IMR-90 (cell line): ENCODE data around the gene ATP12A. TPM values are rescaled to one million over a fixed set of nuclear protein-coding genes. Genes with fewer than 3 reads are reported as not detected.

Experiments
- ATAC-seq: fragments of 200-7000 bp; cut with Tn5 transposase; 2 replicates; pipeline ENCODE4 v1.9.1; 2020; ENCODE audit warnings: low read depth, mild to moderate bottlenecking, moderate library complexity
- BruUV-seq: library from RNA; stranded (reverse); fragments of 400-500 nt; replicated peaks from 2 replicates; lab custom pipeline; 2021; lab: Mats Ljungman, UMichigan
- CTCF ChIA-PET: fragments of 300-600 bp; formaldehyde crosslinking; extraction: SDS; loops from one replicate; lab custom pipeline; 2021; ENCODE audit warnings: antibody characterized with exemption; lab: Yijun Ruan, JAX
- POLR2A ChIA-PET: fragments of 300-600 bp; sonication (Branson Sonifier 250); formaldehyde crosslinking; loops from one replicate; lab custom pipeline; 2022; ENCODE audit warnings: antibody characterized with exemption; ENCODE audit not compliant: unreplicated experiment; lab: Charles Lee
- DNase-seq: peaks from one replicate; pipeline ENCODE4 v3.0.0; 2013
- H2AFZ ChIP-seq: replicated peaks from 2 replicates; pipeline ENCODE3; 2013; ENCODE audit warnings: low read length, mild to moderate bottlenecking; ENCODE audit not compliant: poor library complexity
- H2AK5ac ChIP-seq: 2 replicates; pipeline ENCODE4 v1.6.1; 2013; ENCODE audit warnings: low read depth, low read length, inconsistent platforms
- H2AK9ac ChIP-seq: replicated peaks from 2 replicates; pipeline ENCODE3; 2013; ENCODE audit warnings: mild to moderate bottlenecking, low read depth, low read length, moderate library complexity; ENCODE audit not compliant: poor library complexity
- H2BK120ac ChIP-seq: 2 replicates; pipeline ENCODE4 v1.6.1; 2013; ENCODE audit warnings: low read depth, low read length, inconsistent platforms
- H2BK15ac ChIP-seq: 3 replicates; pipeline ENCODE4 v1.6.1; 2013; ENCODE audit warnings: low read depth, low read length, inconsistent platforms
- H2BK20ac ChIP-seq: 2 replicates; pipeline ENCODE4 v1.6.1; 2013; ENCODE audit warnings: low read depth, mild to moderate bottlenecking, inconsistent platforms, low read length, moderate library complexity
- H2BK5ac ChIP-seq: 2 replicates; pipeline ENCODE4 v1.6.1; 2013; ENCODE audit warnings: mild to moderate bottlenecking, low read depth, low read length, inconsistent platforms; ENCODE audit not compliant: poor library complexity, severe bottlenecking
- H3K14ac ChIP-seq: replicated peaks from 2 replicates; pipeline ENCODE4 v1.6.1; 2013; ENCODE audit warnings: low read depth, low read length, inconsistent platforms
- H3K18ac ChIP-seq: 2 replicates; pipeline ENCODE4 v1.6.1; 2013; ENCODE audit warnings: low read depth, low read length, control low read depth
- H3K23ac ChIP-seq: 2 replicates; pipeline ENCODE4 v1.6.1; 2013; ENCODE audit warnings: low read depth, low read length, inconsistent platforms
- H3K27ac ChIP-seq: 2 replicates; pipeline ENCODE4 v1.5.1; 2013; ENCODE audit warnings: mild to moderate bottlenecking, control low read depth, low read length; ENCODE audit not compliant: insufficient read depth
- H3K27me3 ChIP-seq: 2 replicates; pipeline ENCODE4 v1.6.1; 2013; ENCODE audit warnings: low read length; ENCODE audit not compliant: control insufficient read depth, insufficient read depth
- H3K36me3 ChIP-seq: 2 replicates; pipeline ENCODE4 v1.6.1; 2013; ENCODE audit warnings: low read length, mixed read lengths; ENCODE audit not compliant: control insufficient read depth, insufficient read depth
- H3K4ac ChIP-seq: 2 replicates; pipeline ENCODE4 v1.6.1; 2013; ENCODE audit warnings: low read depth, low read length, inconsistent platforms
- H3K4me1 ChIP-seq: 2 replicates; pipeline ENCODE4 v1.6.1; 2013; ENCODE audit warnings: low read length, mixed read lengths; ENCODE audit not compliant: control insufficient read depth, insufficient read depth
- H3K4me2 ChIP-seq: 2 replicates; pipeline ENCODE4 v1.6.1; 2013; ENCODE audit warnings: low read depth, mild to moderate bottlenecking, control low read depth, low read length, moderate library complexity
- H3K4me3 ChIP-seq: 2 replicates; pipeline ENCODE4 v1.5.1; 2013; ENCODE audit warnings: low read depth, mild to moderate bottlenecking, control low read depth, low read length, moderate library complexity; ENCODE audit not compliant: insufficient read depth
- H3K56ac ChIP-seq: 2 replicates; pipeline ENCODE4 v1.6.1; 2013; ENCODE audit warnings: low read length, inconsistent platforms; ENCODE audit not compliant: insufficient read depth; ENCODE audit errors: extremely low read depth
- H3K79me1 ChIP-seq, 2 experiments: 2 replicates each; pipeline ENCODE4 v1.6.1; 2013; ENCODE audit warnings: low read length in 2 of 2, inconsistent platforms in 1 of 2, low read depth in 1 of 2
- H3K9ac ChIP-seq: 2 replicates; pipeline ENCODE4 v1.6.1; 2013; ENCODE audit warnings: low read depth, low read length, control low read depth
- H3K9me1 ChIP-seq: 2 replicates; pipeline ENCODE4 v1.6.1; 2013; ENCODE audit warnings: low read length, inconsistent platforms; ENCODE audit not compliant: insufficient read depth
- H3K9me3 ChIP-seq: 2 replicates; pipeline ENCODE4 v1.6.1; 2013; ENCODE audit warnings: low read length; ENCODE audit not compliant: control insufficient read depth, insufficient read depth
- H4K20me1 ChIP-seq: 2 replicates; pipeline ENCODE4 v1.6.1; 2013; ENCODE audit warnings: low read length, inconsistent platforms; ENCODE audit not compliant: insufficient read depth
- H4K5ac ChIP-seq: 2 replicates; pipeline ENCODE4 v1.6.1; 2013; ENCODE audit warnings: mild to moderate bottlenecking, low read depth, low read length, control low read depth
- H4K8ac ChIP-seq, 2 experiments: 2 replicates each; pipeline ENCODE4 v1.6.1; 2013; ENCODE audit warnings: low read depth in 2 of 2, low read length in 2 of 2, control low read depth in 1 of 2, inconsistent platforms in 1 of 2
- H4K91ac ChIP-seq: 2 replicates; pipeline ENCODE4 v1.6.1; 2013; ENCODE audit warnings: low read depth, low read length, inconsistent platforms; ENCODE audit not compliant: insufficient read depth
- BHLHE40 ChIP-seq: fragments of 150-350 bp; IDR thresholded peaks from 2 replicates; pipeline ENCODE4 v1.6.1; 2016; ENCODE audit warnings: mild to moderate bottlenecking, low read depth, low read length
- CEBPB ChIP-seq: IDR thresholded peaks from 2 replicates; pipeline ENCODE4 v1.6.1; 2012; ENCODE audit warnings: low read depth, low read length, improper control_type of control experiment
- CHD1 ChIP-seq: IDR thresholded peaks from 2 replicates; pipeline ENCODE4 v1.6.1; 2012; ENCODE audit warnings: low read depth, low read length, improper control_type of control experiment
- FOS ChIP-seq: fragments of 150-350 bp; IDR thresholded peaks from 2 replicates; pipeline ENCODE4 v1.6.1; 2016; ENCODE audit warnings: low read depth, low read length
- MAFK ChIP-seq: IDR thresholded peaks from 2 replicates; pipeline ENCODE4 v1.6.1; 2012; ENCODE audit warnings: low read depth, low read length, improper control_type of control experiment
- MAZ ChIP-seq: IDR thresholded peaks from 2 replicates; pipeline ENCODE4 v1.6.1; 2012; ENCODE audit warnings: low read depth, mild to moderate bottlenecking, low read length, improper control_type of control experiment, moderate library complexity, borderline replicate concordance
- MXI1 ChIP-seq: IDR thresholded peaks from 2 replicates; pipeline ENCODE4 v1.6.1; 2012; ENCODE audit warnings: low read depth, mild to moderate bottlenecking, low read length, moderate library complexity, borderline replicate concordance
- NFE2L2 ChIP-seq: fragments of 150-350 bp; IDR thresholded peaks from 2 replicates; pipeline ENCODE4 v1.6.1; 2016; ENCODE audit warnings: low read depth, mild to moderate bottlenecking, low read length
- POLR2A ChIP-seq: IDR thresholded peaks from 2 replicates; pipeline ENCODE4 v1.6.1; 2012; ENCODE audit warnings: mild to moderate bottlenecking, low read depth, low read length
- RAD21 ChIP-seq: IDR thresholded peaks from 2 replicates; pipeline ENCODE4 v1.6.1; 2012; ENCODE audit warnings: low read length, improper control_type of control experiment
- RCOR1 ChIP-seq: IDR thresholded peaks from 2 replicates; pipeline ENCODE4 v1.6.1; 2012; ENCODE audit warnings: mild to moderate bottlenecking, low read length, improper control_type of control experiment; ENCODE audit not compliant: insufficient replicate concordance
- RFX5 ChIP-seq: IDR thresholded peaks from 2 replicates; pipeline ENCODE4 v1.8.0; 2012; ENCODE audit warnings: low read depth, mild to moderate bottlenecking, low read length, moderate library complexity
- SMC3 ChIP-seq: fragments of 150-350 bp; IDR thresholded peaks from 2 replicates; pipeline ENCODE4 v1.6.1; 2016; ENCODE audit warnings: low read depth, mild to moderate bottlenecking, antibody characterized with exemption, low read length, moderate library complexity
- WGBS, 2 experiments: methylation state at CpG; one replicate each; pipeline versions ENCODE4 v1.1.5 to v1.1.7; 2013; ENCODE audit warnings: missing lambda C conversion rate in 2 of 2; ENCODE audit not compliant: insufficient read length in 1 of 2; ENCODE audit errors: extremely low coverage in 2 of 2; 5-methylcytosine and 5-hydroxymethylcytosine counted together
- dilution Hi-C: fragments of 300-500 bp; cut with HindIII; formaldehyde crosslinking; loops from one replicate; pipeline ENCODE4 v1.14.3; 2018; ENCODE audit warnings: low sequenced_read_pairs; ENCODE audit not compliant: unreplicated experiment
- in situ Hi-C: fragments of 300-500 bp; cut with MboI; formaldehyde crosslinking; loops from 3 replicates; pipeline ENCODE4 v1.14.3; 2019; ENCODE audit warnings: low sequenced_read_pairs, inconsistent platforms, mixed read lengths
- intact Hi-C: fragments of 100-400 bp; cut with micrococcal nuclease; formaldehyde crosslinking; loops from 2 replicates; pipeline ENCODE4 v1.10.0; 2022
- polyA plus RNA-seq, 3 experiments: library from polyadenylated mRNA; depleted of rRNA; stranded (reverse); fragments of >200 nt; gene quantifications; 2 replicates each; pipeline ENCODE4 v1.2.3, GENCODE V29; 2012; ENCODE audit warnings: low replicate concordance in 1 of 3
- total RNA-seq: library from RNA; depleted of rRNA; stranded (reverse); fragments of >200 nt; gene quantifications from 2 replicates; pipeline ENCODE4 v1.2.3, GENCODE V29; 2012
- TF ChIP-seq, protein P1 (sequence below): fragments of 150-350 bp; IDR thresholded peaks from 2 replicates; pipeline ENCODE4 v1.6.1; 2017; ENCODE audit warnings: mild to moderate bottlenecking, antibody characterized with exemption, low read length, low read depth
- TF ChIP-seq, protein P2 (sequence below): conservative IDR thresholded peaks from 2 replicates; pipeline ENCODE4 v1.5.1; 2012; ENCODE audit warnings: mild to moderate bottlenecking, low read depth, low read length, improper control_type of control experiment
- TF ChIP-seq, protein P3 (sequence below): fragments of 150-350 bp; IDR thresholded peaks from 2 replicates; pipeline ENCODE4 v1.6.1; 2016; ENCODE audit warnings: low read depth, mild to moderate bottlenecking, low read length, moderate library complexity, borderline replicate concordance

The ATP12A gene
- total and polyA plus RNA-seq, 2 of the 4 experiments (the other 2 are of a cell fraction), result not detected

DNA sequence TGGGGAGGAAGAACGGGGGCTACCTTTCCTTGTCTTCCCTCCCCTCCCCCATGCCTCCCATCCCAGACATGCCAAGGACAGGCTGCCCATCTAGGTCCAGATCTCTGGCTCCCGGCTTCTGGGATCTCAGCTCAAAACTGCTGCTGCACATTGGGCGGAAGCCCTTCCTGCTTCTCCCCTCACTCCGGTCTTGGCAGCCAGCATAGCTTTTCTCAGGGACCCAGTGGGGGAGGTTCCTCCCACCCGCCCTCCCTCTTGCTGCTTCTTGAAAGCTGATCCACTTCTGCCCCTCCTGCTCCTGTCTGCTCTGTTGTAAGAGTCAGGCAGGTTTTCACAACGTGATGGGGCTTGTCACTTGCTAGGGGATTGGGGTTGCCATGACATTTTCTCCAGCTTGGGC is 62.1 kb downstream of the ATP12A start:
- H3K14ac ChIP-seq, result no peak overlapping the region
- TF ChIP-seq MAZ, result no peak
- no peak for TF ChIP-seq NFE2L2
- TF ChIP-seq RCOR1, result no peak
- TF ChIP-seq POLR2A, result no peak
- TF ChIP-seq BHLHE40, result no peak
- TF ChIP-seq MAFK, result no peak
- no peak for TF ChIP-seq CHD1
- TF ChIP-seq, protein P1, sequence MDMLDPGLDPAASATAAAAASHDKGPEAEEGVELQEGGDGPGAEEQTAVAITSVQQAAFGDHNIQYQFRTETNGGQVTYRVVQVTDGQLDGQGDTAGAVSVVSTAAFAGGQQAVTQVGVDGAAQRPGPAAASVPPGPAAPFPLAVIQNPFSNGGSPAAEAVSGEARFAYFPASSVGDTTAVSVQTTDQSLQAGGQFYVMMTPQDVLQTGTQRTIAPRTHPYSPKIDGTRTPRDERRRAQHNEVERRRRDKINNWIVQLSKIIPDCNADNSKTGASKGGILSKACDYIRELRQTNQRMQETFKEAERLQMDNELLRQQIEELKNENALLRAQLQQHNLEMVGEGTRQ, result no peak
- TF ChIP-seq RFX5, result no peak
- TF ChIP-seq, protein P2, sequence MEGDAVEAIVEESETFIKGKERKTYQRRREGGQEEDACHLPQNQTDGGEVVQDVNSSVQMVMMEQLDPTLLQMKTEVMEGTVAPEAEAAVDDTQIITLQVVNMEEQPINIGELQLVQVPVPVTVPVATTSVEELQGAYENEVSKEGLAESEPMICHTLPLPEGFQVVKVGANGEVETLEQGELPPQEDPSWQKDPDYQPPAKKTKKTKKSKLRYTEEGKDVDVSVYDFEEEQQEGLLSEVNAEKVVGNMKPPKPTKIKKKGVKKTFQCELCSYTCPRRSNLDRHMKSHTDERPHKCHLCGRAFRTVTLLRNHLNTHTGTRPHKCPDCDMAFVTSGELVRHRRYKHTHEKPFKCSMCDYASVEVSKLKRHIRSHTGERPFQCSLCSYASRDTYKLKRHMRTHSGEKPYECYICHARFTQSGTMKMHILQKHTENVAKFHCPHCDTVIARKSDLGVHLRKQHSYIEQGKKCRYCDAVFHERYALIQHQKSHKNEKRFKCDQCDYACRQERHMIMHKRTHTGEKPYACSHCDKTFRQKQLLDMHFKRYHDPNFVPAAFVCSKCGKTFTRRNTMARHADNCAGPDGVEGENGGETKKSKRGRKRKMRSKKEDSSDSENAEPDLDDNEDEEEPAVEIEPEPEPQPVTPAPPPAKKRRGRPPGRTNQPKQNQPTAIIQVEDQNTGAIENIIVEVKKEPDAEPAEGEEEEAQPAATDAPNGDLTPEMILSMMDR, result no peak
- TF ChIP-seq RAD21, result no peak
- no peak for TF ChIP-seq MXI1
- no peak for TF ChIP-seq CEBPB
- TF ChIP-seq, protein P3, sequence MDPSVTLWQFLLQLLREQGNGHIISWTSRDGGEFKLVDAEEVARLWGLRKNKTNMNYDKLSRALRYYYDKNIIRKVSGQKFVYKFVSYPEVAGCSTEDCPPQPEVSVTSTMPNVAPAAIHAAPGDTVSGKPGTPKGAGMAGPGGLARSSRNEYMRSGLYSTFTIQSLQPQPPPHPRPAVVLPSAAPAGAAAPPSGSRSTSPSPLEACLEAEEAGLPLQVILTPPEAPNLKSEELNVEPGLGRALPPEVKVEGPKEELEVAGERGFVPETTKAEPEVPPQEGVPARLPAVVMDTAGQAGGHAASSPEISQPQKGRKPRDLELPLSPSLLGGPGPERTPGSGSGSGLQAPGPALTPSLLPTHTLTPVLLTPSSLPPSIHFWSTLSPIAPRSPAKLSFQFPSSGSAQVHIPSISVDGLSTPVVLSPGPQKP, result no peak
- no peak for TF ChIP-seq FOS
- no peak for TF ChIP-seq SMC3
- H3K9me3 ChIP-seq, result no peaks in the 10 kb centered on the region
- no peak overlapping the region for H2BK20ac ChIP-seq
- no peak overlapping the region for H2AK5ac ChIP-seq
- no peak overlapping the region for H2AK9ac ChIP-seq
- H3K9ac ChIP-seq, result no peak overlapping the region
- WGBS, 2 experiments, result 14% methylated on average over 1 of the region's 6 CpGs; no CpG with 5 or more reads in 1 of the 2 experiments
- no peak overlapping the region for H2BK120ac ChIP-seq
- no peak overlapping the region for H2AFZ ChIP-seq
- no peak overlapping the region for H4K91ac ChIP-seq
- no peak overlapping the region for H3K4me3 ChIP-seq
- no peaks in the 10 kb centered on the region for H3K9me1 ChIP-seq
- no peak overlapping the region for H3K23ac ChIP-seq
- H2BK15ac ChIP-seq, result no peak overlapping the region
- DNase-seq (no peak), ATAC-seq (no peak)
- H3K4me2 ChIP-seq, result no peak overlapping the region
- H3K79me1 ChIP-seq, result no peaks in the 10 kb centered on the region
- no peak overlapping the region for H3K56ac ChIP-seq
- H3K4ac ChIP-seq, result no peak overlapping the region
- in situ Hi-C loops, result no loop called here
- H3K4me1 ChIP-seq, result no peaks in the 10 kb centered on the region
- no peak overlapping the region for H3K18ac ChIP-seq
- no TSS peak for BruUV-seq
- ChIA-PET POLR2A (no interaction called here), CTCF (no interaction called here)
- H4K5ac ChIP-seq, result no peak overlapping the region
- H3K36me3 ChIP-seq, result no peaks in the 10 kb centered on the region
- intact Hi-C loops, result no loop called here
- H2BK5ac ChIP-seq, result no peak overlapping the region
- no peak overlapping the region for H3K27ac ChIP-seq
- H3K27me3 ChIP-seq, result peaks cover 27% of the 10 kb centered on the region; the same call in 1 of the 2 replicates
- no peaks in the 10 kb centered on the region for H4K20me1 ChIP-seq
- H4K8ac ChIP-seq, result no peak overlapping the region
- dilution Hi-C loops, result no loop called here
